MM.1S (cell line): ENCODE data around the gene CHN1.

Experiments
- DNase-seq: peaks from one replicate; pipeline ENCODE4 v3.0.0-alpha.2; 2015
- H2AFZ ChIP-seq: fragments of 300-600 bp; sonication (generic); 2 replicates; pipeline ENCODE4 v1.6.0; 2016; ENCODE audit warnings: antibody characterized with exemption, low read length
- H3F3A ChIP-seq: fragments of 300-600 bp; sonication (generic); 2 replicates; pipeline ENCODE4 v1.6.1; 2016; ENCODE audit warnings: mild to moderate bottlenecking, antibody characterized with exemption, low read length, moderate library complexity, mixed read lengths; ENCODE audit not compliant: insufficient read depth
- H3K27ac ChIP-seq: fragments of 300-600 bp; sonication (generic); 2 replicates; pipeline ENCODE4 v1.5.1; 2016; ENCODE audit warnings: mild to moderate bottlenecking, low read length
- H3K27me3 ChIP-seq: fragments of 300-600 bp; sonication (generic); replicated peaks from 2 replicates; pipeline ENCODE4 v1.6.0; 2016; ENCODE audit warnings: low read length; ENCODE audit not compliant: insufficient read depth
- H3K36me3 ChIP-seq: fragments of 300-600 bp; sonication (generic); replicated peaks from 2 replicates; pipeline ENCODE4 v1.6.1; 2016; ENCODE audit warnings: mild to moderate bottlenecking, low read length, mixed read lengths; ENCODE audit not compliant: insufficient read depth
- H3K4me1 ChIP-seq: fragments of 300-600 bp; sonication (generic); 2 replicates; pipeline ENCODE4 v1.6.1; 2016; ENCODE audit warnings: low read length, mixed read lengths
- H3K4me2 ChIP-seq: fragments of 300-600 bp; sonication (generic); 2 replicates; pipeline ENCODE4 v1.6.0; 2016; ENCODE audit warnings: low read depth, low read length
- H3K4me3 ChIP-seq: fragments of 300-600 bp; sonication (generic); 2 replicates; pipeline ENCODE4 v1.5.1; 2016; ENCODE audit warnings: low read length, mixed read lengths
- H3K79me2 ChIP-seq: fragments of 300-600 bp; sonication (generic); 2 replicates; pipeline ENCODE4 v1.6.1; 2016; ENCODE audit warnings: mixed run types, low read length, mixed read lengths
- H3K9ac ChIP-seq: fragments of 300-600 bp; sonication (generic); 2 replicates; pipeline ENCODE4 v1.6.1; 2016; ENCODE audit warnings: low read length, mixed read lengths
- H3K9me2 ChIP-seq: fragments of 300-600 bp; sonication (generic); replicated peaks from 2 replicates; pipeline ENCODE4 v1.6.1; 2016; ENCODE audit warnings: mild to moderate bottlenecking, low read length, mixed read lengths; ENCODE audit not compliant: insufficient read depth
- H3K9me3 ChIP-seq: fragments of 300-600 bp; sonication (generic); replicated peaks from 2 replicates; pipeline ENCODE4 v1.6.1; 2016; ENCODE audit warnings: mild to moderate bottlenecking, low read length, mixed read lengths; ENCODE audit not compliant: insufficient read depth
- H4K20me1 ChIP-seq: fragments of 300-600 bp; sonication (generic); 2 replicates; pipeline ENCODE4 v1.6.1; 2016; ENCODE audit warnings: mild to moderate bottlenecking, low read length, moderate library complexity, mixed read lengths; ENCODE audit not compliant: insufficient read depth
- EZH2 ChIP-seq: fragments of 300-600 bp; sonication (generic); optimal IDR thresholded peaks from 2 replicates; pipeline ENCODE3; 2017; ENCODE audit warnings: low read depth, mild to moderate bottlenecking, antibody characterized with exemption, low read length, mixed read lengths
- EZH2phosphoT487 ChIP-seq: fragments of 300-600 bp; sonication (generic); IDR thresholded peaks from 2 replicates; pipeline ENCODE4 v1.6.1; 2018; ENCODE audit warnings: antibody characterized with exemption, low read length
- TF ChIP-seq, protein P1 (sequence below): fragments of 300-600 bp; sonication (generic); IDR thresholded peaks from 2 replicates; pipeline ENCODE4 v1.5.1; 2016; ENCODE audit warnings: antibody characterized with exemption, low read length, mixed read lengths

The CHN1 gene

DNA sequence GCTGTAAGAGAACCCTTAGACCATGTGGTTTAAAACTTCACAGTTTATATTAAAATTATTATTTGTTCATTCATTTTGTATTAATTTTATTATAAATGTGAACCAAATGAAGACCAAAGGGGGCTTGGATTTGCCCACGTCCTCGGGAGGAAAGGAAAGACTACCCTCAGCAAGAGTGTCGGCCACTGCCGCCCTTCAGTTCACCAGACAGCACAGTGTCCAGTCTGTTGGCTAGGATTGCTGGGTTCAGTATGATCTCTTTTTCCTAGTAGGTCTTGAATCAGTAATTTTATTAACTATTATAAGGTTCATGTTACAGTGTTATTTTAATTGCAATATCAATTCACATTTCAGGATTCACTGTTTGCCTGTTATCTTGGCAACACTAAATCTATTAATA lies 162.7 kb downstream of the CHN1 start:
- Histone ChIP-seq H4K20me1 (no peaks in the 10 kb centered on the region), H3K4me3 (no peak overlapping the region), H3K4me2 (no peak overlapping the region), H3K36me3 (no peaks in the 10 kb centered on the region), H3K4me1 (no peaks in the 10 kb centered on the region), H3K27ac (no peak overlapping the region), H3K9me3 (no peaks in the 10 kb centered on the region), H3K27me3 (no peaks in the 10 kb centered on the region), H3K79me2 (no peaks in the 10 kb centered on the region), H3K9ac (no peak overlapping the region), H2AFZ (no peak overlapping the region), H3K9me2 (no peaks in the 10 kb centered on the region), H3F3A (no peaks in the 10 kb centered on the region)
- no peak for DNase-seq
- TF ChIP-seq EZH2 = no peak
- TF ChIP-seq, protein P1, sequence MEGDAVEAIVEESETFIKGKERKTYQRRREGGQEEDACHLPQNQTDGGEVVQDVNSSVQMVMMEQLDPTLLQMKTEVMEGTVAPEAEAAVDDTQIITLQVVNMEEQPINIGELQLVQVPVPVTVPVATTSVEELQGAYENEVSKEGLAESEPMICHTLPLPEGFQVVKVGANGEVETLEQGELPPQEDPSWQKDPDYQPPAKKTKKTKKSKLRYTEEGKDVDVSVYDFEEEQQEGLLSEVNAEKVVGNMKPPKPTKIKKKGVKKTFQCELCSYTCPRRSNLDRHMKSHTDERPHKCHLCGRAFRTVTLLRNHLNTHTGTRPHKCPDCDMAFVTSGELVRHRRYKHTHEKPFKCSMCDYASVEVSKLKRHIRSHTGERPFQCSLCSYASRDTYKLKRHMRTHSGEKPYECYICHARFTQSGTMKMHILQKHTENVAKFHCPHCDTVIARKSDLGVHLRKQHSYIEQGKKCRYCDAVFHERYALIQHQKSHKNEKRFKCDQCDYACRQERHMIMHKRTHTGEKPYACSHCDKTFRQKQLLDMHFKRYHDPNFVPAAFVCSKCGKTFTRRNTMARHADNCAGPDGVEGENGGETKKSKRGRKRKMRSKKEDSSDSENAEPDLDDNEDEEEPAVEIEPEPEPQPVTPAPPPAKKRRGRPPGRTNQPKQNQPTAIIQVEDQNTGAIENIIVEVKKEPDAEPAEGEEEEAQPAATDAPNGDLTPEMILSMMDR = no peak
- TF ChIP-seq EZH2phosphoT487 = no peak

DNA sequence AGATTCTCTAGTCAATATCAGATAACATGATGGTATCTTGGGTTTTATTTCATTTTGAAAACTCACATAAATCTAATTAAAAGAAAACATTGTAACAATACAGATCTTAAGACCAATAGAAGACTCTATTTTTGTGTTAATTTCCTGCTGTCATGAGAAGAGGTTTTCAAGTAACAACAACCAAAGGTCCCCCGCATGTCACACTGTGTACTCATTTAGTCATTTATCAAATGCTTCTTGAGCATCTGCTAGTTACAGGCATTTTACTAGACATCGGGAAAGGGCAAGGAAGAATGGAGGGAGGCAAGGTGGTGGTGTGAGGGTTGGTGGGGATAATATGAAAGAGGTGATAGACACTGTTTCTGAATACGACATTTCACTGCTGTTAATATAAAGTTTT lies 163.2 kb downstream of the CHN1 start:
- H3K27ac ChIP-seq = no peak overlapping the region
- H3K27me3 ChIP-seq = no peaks in the 10 kb centered on the region
- H3F3A ChIP-seq = no peaks in the 10 kb centered on the region
- H3K9me2 ChIP-seq = no peaks in the 10 kb centered on the region
- H3K36me3 ChIP-seq = no peaks in the 10 kb centered on the region
- no peak overlapping the region for H3K4me3 ChIP-seq
- no peak for DNase-seq
- TF ChIP-seq EZH2phosphoT487 (no peak), EZH2 (no peak)
- TF ChIP-seq, protein P1 = no peak
- no peak overlapping the region for H3K9ac ChIP-seq
- H3K79me2 ChIP-seq = no peaks in the 10 kb centered on the region
- no peaks in the 10 kb centered on the region for H3K9me3 ChIP-seq
- no peak overlapping the region for H2AFZ ChIP-seq
- H3K4me2 ChIP-seq = no peak overlapping the region
- H4K20me1 ChIP-seq = no peaks in the 10 kb centered on the region
- H3K4me1 ChIP-seq = no peaks in the 10 kb centered on the region

DNA sequence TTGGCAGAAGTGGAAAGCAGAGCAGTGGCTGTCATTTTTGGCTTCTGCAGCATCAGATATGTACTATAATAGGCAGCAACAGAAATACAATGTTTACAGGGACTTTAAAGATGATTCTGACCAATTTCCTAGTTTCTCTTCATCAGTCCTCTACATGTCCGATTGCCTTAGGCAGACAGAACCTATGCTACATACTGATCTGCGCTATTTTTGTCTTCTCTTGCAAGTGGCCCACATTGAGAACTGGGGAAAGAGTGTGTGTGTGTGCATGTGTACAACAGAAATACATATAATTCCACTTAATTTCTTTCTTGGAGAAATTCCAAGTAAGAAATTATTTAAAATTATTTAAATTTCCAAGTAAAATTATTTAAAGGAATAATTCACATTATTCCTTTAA lies 163.8 kb downstream of the CHN1 start:
- H2AFZ ChIP-seq = no peak overlapping the region
- no peak for DNase-seq
- H3K27ac ChIP-seq = no peak overlapping the region
- H3F3A ChIP-seq = no peaks in the 10 kb centered on the region
- H4K20me1 ChIP-seq = no peaks in the 10 kb centered on the region
- H3K4me3 ChIP-seq = no peak overlapping the region
- no peaks in the 10 kb centered on the region for H3K9me2 ChIP-seq
- no peaks in the 10 kb centered on the region for H3K4me1 ChIP-seq
- no peaks in the 10 kb centered on the region for H3K36me3 ChIP-seq
- no peaks in the 10 kb centered on the region for H3K27me3 ChIP-seq
- no peaks in the 10 kb centered on the region for H3K79me2 ChIP-seq
- no peak overlapping the region for H3K4me2 ChIP-seq
- no peak overlapping the region for H3K9ac ChIP-seq
- no peaks in the 10 kb centered on the region for H3K9me3 ChIP-seq
- no peak for TF ChIP-seq EZH2phosphoT487
- TF ChIP-seq EZH2 = no peak
- TF ChIP-seq, protein P1 = no peak

GRCh38 chr2:174840436-174840835 lies 164.7 kb downstream of the CHN1 start:
- H3K27ac ChIP-seq = no peak overlapping the region
- H3K9me3 ChIP-seq = no peaks in the 10 kb centered on the region
- no peaks in the 10 kb centered on the region for H3K79me2 ChIP-seq
- no peaks in the 10 kb centered on the region for H3K27me3 ChIP-seq
- H3K4me1 ChIP-seq = no peaks in the 10 kb centered on the region
- no peak overlapping the region for H3K4me2 ChIP-seq
- TF ChIP-seq, protein P1 = no peak
- TF ChIP-seq EZH2phosphoT487 (no peak), EZH2 (no peak)
- no peaks in the 10 kb centered on the region for H3K36me3 ChIP-seq
- no peaks in the 10 kb centered on the region for H3K9me2 ChIP-seq
- no peak overlapping the region for H3K9ac ChIP-seq
- DNase-seq = no peak
- no peaks in the 10 kb centered on the region for H4K20me1 ChIP-seq
- H3K4me3 ChIP-seq = no peak overlapping the region
- no peaks in the 10 kb centered on the region for H3F3A ChIP-seq
- H2AFZ ChIP-seq = no peak overlapping the region
